Erythroblast (primary cell): ENCODE measurements around the gene UBE2O.

Experiments
- GATA1 ChIP-seq: IDR thresholded peaks from 2 replicates; pipeline ENCODE4 v1.6.1; 2011; ENCODE audit warnings: low read depth, mild to moderate bottlenecking, control low read depth, low read length, moderate library complexity
- POLR2A ChIP-seq: IDR thresholded peaks from 2 replicates; pipeline ENCODE4 v1.6.1; 2011; ENCODE audit warnings: mild to moderate bottlenecking, low read length

GRCh38 chr17:76405607-76405966 lies 47.4 kb downstream of the UBE2O start:
- TF ChIP-seq POLR2A (no peak), GATA1 (no peak)
